ENCODE data around the gene ACOT13. TPM values are rescaled to one million over a fixed set of nuclear protein-coding genes. Genes with fewer than 3 reads are reported as not detected.
"Not testable (repeated sequence)": the region's sequence is repeated elsewhere in the genome, so short reads cannot be mapped to it uniquely, and the experiment has no call there.

ACOT13 gene
- total RNA-seq, 2 experiments from 2014 or later: 1.5 TPM

DNA sequence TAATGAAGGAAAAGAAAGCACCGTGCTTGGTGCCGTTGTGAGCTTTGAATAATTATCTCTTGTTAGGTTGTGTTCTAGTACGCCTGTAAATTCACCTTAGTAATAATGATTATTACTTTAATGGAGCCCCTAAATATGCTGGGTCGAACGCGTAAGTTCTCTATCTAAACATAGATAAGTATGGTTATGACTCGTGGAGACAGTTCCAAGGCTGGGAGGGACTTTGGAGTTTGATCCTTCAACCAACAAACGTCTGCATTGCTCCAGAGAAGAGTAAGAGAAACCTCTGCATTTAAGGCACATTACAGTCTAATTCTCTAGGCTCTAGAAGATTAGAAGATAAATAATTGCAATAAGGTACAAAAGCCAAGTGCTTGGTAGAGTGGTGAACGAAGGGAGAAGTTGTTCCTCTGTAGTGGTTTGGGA lies 514 bp downstream of the ACOT13 start:
- Mint-ChIP-seq H3K9me3 (no peaks in the 10 kb centered on the region), H3K36me3 (ENCODE audit: low read depth) (peaks cover 65% of the 10 kb centered on the region), H3K4me3 (peak overlapping the region; percentile 100), H3K27me3 (no peaks in the 10 kb centered on the region), H3K4me1 (ENCODE audit: low read depth) (peaks cover 43% of the 10 kb centered on the region), H3K27ac (peak overlapping the region; percentile 97)
- no peak for DNase-seq
- ChIA-PET POLR2A (interaction anchor here (0.7 to 3.5 kb wide), 19 partner anchors 16 to 470 kb away, joined by 3 to 42 read pairs (median 4); partner anchors contain the start of genes ALDH5A1, C6orf62, GMNN and KIAA0319), CTCF (interaction anchor here (1.0 to 4.8 kb wide), 17 partner anchors 11 to 172 kb away, joined by 3 to 21 read pairs (median 5); partner anchors contain the start of genes ALDH5A1, C6orf62 and KIAA0319)
- H3K4me1 ChIP-seq (ENCODE audit: insufficient read depth, low read length): peaks cover 33% of the 10 kb centered on the region
- no peaks in the 10 kb centered on the region for H3K27me3 ChIP-seq (ENCODE audit: control insufficient read depth in 1 of 2, insufficient read depth in 2 of 2, low read length in 2 of 2)
- peak overlapping the region; percentile 62 to 83 for H3K27ac ChIP-seq (ENCODE audit: low read depth in 1 of 2, low read length in 2 of 2)
- peak overlapping the region; percentile 96 for H3K4me3 ChIP-seq (ENCODE audit: low read length)
- intact Hi-C loops (cut with DNase I, micrococcal nuclease): loop anchor here (1.0 to 5.0 kb wide), 3 partner anchors 21 to 105 kb away; partner anchors contain the start of genes KIAA0319 (in 2 of the 2) and GMNN (in 1 of the 2)
- no peak for ATAC-seq (ENCODE audit: poor library complexity)
- TF ChIP-seq CTCF (IDR thresholded peaks at IDR 0.05): no peak
- H3K9me3 ChIP-seq (ENCODE audit: control insufficient read depth in 1 of 2, insufficient read depth in 1 of 2, low read length in 2 of 2): no peaks in the 10 kb centered on the region
- peaks cover 30% of the 10 kb centered on the region for H3K36me3 ChIP-seq (ENCODE audit: insufficient read depth, low read length)

DNA sequence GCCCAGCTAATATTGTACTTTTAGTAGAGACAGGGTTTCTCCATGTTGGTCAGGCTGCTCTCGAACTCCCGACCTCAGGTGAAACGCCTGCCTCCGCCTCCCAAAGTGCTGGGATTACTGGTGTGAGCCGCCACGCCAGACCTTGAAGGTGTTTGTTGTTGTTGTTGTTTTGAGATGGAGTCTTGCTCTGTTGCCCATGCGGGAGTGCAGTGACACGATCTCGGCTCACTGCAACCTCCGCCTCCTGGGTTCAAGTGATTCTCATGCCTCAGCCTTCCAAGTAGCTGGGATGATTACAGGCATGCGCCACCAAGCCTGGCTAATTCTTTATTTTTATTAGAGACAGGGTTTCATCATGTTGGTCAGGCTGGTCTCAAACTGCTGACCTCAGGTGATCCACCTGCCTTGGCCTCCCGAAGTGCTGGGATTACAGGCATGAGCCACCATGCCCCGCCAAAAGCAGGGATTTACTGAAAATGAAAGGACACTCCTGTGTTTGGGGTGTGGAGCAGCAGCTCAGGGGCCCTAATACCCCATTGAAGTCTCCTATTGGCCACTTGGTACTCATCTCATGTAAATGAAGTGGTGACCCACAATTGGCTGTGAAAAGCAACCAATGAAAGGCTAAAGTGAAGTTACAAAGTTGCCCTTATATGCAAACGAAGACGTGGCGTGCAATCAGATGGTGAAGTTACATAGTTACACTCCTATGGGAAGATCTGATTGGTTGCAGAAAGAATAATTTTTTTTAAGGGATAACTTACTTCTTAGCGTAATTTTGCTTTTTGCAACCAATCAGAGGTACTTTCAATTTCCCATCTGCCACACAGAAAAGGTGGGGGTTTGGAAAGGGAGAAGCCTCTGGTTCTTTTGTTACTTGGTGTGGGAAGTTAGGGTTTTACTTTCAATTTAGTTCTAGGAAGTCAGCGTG lies 1.5 kb downstream of the ACOT13 start:
- not testable (repeated sequence) for H3K27ac Mint-ChIP-seq; ATAC-seq (ENCODE audit: poor library complexity); H3K4me3 ChIP-seq (ENCODE audit: low read length); H3K27ac ChIP-seq (ENCODE audit: low read depth in 1 of 2, low read length in 2 of 2); H3K9me3 ChIP-seq (ENCODE audit: control insufficient read depth in 1 of 2, insufficient read depth in 1 of 2, low read length in 2 of 2); H3K27me3 Mint-ChIP-seq; H3K27me3 ChIP-seq (ENCODE audit: control insufficient read depth in 1 of 2, insufficient read depth in 2 of 2, low read length in 2 of 2); H3K9me3 Mint-ChIP-seq
- H3K4me1 ChIP-seq (ENCODE audit: insufficient read depth, low read length): peaks cover 33% of the 10 kb centered on the region
- peak in 1 of 14 experiments; percentile 37 for DNase-seq
- peaks cover 43% of the 10 kb centered on the region for H3K4me1 Mint-ChIP-seq (ENCODE audit: low read depth)
- H3K36me3 Mint-ChIP-seq (ENCODE audit: low read depth): peaks cover 60% of the 10 kb centered on the region
- H3K36me3 ChIP-seq (ENCODE audit: insufficient read depth, low read length): peaks cover 21% of the 10 kb centered on the region
- ChIA-PET POLR2A (interaction anchor here (0.8 kb wide), 1 partner anchor 53 kb away, joined by 3 read pairs; no protein-coding TSS in a partner anchor), CTCF (interaction anchor here (1.7 to 4.8 kb wide), 2 partner anchors 12 to 87 kb away, joined by 3 to 21 read pairs; no protein-coding TSS in a partner anchor)
- peak overlapping the region; percentile 39 for H3K4me3 Mint-ChIP-seq
- intact Hi-C loops (cut with DNase I, micrococcal nuclease): loop anchor here in 1 of 2 experiments (1.0 to 5.0 kb wide), 2 partner anchors 52 to 104 kb away; partner anchors contain the start of gene GMNN

GRCh38 chr6:24668997-24669361 lies 2.1 kb downstream of the ACOT13 start:
- H3K9me3 Mint-ChIP-seq: no peaks in the 10 kb centered on the region
- peaks cover 54% of the 10 kb centered on the region for H3K36me3 Mint-ChIP-seq (ENCODE audit: low read depth)
- H3K36me3 ChIP-seq (ENCODE audit: insufficient read depth, low read length): peaks cover 15% of the 10 kb centered on the region
- intact Hi-C loops (cut with DNase I, micrococcal nuclease): loop anchor here in 1 of 2 experiments (1.0 to 5.0 kb wide), 2 partner anchors 51 to 103 kb away; partner anchors contain the start of gene GMNN
- no peak overlapping the region for H3K27ac ChIP-seq (ENCODE audit: low read depth in 1 of 2, low read length in 2 of 2)
- no peaks in the 10 kb centered on the region for H3K27me3 ChIP-seq (ENCODE audit: control insufficient read depth in 1 of 2, insufficient read depth in 2 of 2, low read length in 2 of 2)
- peaks cover 0 to 2% of the 10 kb centered on the region in 2 experiments for H3K9me3 ChIP-seq (ENCODE audit: control insufficient read depth in 1 of 2, insufficient read depth in 1 of 2, low read length in 2 of 2)
- H3K4me3 ChIP-seq (ENCODE audit: low read length): no peak overlapping the region
- H3K27me3 Mint-ChIP-seq: no peaks in the 10 kb centered on the region
- H3K4me3 Mint-ChIP-seq: peak overlapping the region; percentile 39
- TF ChIP-seq CTCF (IDR thresholded peaks at IDR 0.05): no peak
- ATAC-seq (ENCODE audit: poor library complexity) (no peak), DNase-seq (no peak)
- no peak overlapping the region for H3K27ac Mint-ChIP-seq
- ChIA-PET POLR2A (interaction anchor here (0.7 to 0.8 kb wide), 2 partner anchors 53 to 89 kb away, joined by 3 read pairs; no protein-coding TSS in a partner anchor), CTCF (interaction anchor here (4.8 kb wide), 1 partner anchor 88 kb away, joined by 21 read pairs; no protein-coding TSS in a partner anchor)
- H3K4me1 ChIP-seq (ENCODE audit: insufficient read depth, low read length): peaks cover 33% of the 10 kb centered on the region
- H3K4me1 Mint-ChIP-seq (ENCODE audit: low read depth): peaks cover 36% of the 10 kb centered on the region

- H3K27me3 ChIP-seq (ENCODE audit: control insufficient read depth in 1 of 2, insufficient read depth in 2 of 2, low read length in 2 of 2); DNase-seq; H3K27ac Mint-ChIP-seq; H3K36me3 ChIP-seq (ENCODE audit: insufficient read depth, low read length); H3K27me3 Mint-ChIP-seq; H3K4me3 Mint-ChIP-seq; ATAC-seq (ENCODE audit: poor library complexity); H3K4me3 ChIP-seq (ENCODE audit: low read length); CTCF ChIA-PET; H3K9me3 ChIP-seq (ENCODE audit: control insufficient read depth in 1 of 2, insufficient read depth in 1 of 2, low read length in 2 of 2); H3K27ac ChIP-seq (ENCODE audit: low read depth in 1 of 2, low read length in 2 of 2); intact Hi-C loops (cut with DNase I, micrococcal nuclease); H3K9me3 Mint-ChIP-seq; POLR2A ChIA-PET: not testable (repeated sequence)
- H3K36me3 Mint-ChIP-seq (ENCODE audit: low read depth): peaks cover 41% of the 10 kb centered on the region
- H3K4me1 Mint-ChIP-seq (ENCODE audit: low read depth): peaks cover 23% of the 10 kb centered on the region
- peaks cover 24% of the 10 kb centered on the region for H3K4me1 ChIP-seq (ENCODE audit: insufficient read depth, low read length)
Measured at GRCh38 chr6:24670492-24670891, 3.6 kb downstream of the ACOT13 start.

DNA sequence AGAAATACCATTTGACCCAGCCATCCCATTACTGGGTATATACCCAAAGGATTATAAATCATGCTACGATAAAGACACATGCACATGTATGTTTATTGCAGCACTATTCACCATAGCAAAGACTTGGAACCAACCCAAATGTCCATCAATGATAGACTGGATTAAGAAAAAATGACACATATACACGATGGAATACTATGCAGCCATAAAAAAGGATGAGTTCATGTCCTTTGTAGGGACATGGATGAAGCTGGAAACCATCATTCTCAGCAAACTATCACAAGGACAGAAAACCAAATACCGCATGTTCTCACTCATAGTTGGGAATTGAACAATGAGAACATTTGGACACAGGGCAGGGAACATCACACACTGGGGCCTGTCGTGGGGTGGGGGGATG lies 4.2 kb downstream of the ACOT13 start:
- H3K36me3 ChIP-seq (ENCODE audit: insufficient read depth, low read length); CTCF ChIA-PET; H3K27ac Mint-ChIP-seq; POLR2A ChIA-PET; H3K4me3 Mint-ChIP-seq; ATAC-seq (ENCODE audit: poor library complexity); DNase-seq; H3K9me3 Mint-ChIP-seq; intact Hi-C loops (cut with DNase I, micrococcal nuclease); H3K27me3 ChIP-seq (ENCODE audit: control insufficient read depth in 1 of 2, insufficient read depth in 2 of 2, low read length in 2 of 2); H3K27me3 Mint-ChIP-seq; H3K9me3 ChIP-seq (ENCODE audit: control insufficient read depth in 1 of 2, insufficient read depth in 1 of 2, low read length in 2 of 2); H3K27ac ChIP-seq (ENCODE audit: low read depth in 1 of 2, low read length in 2 of 2); H3K4me3 ChIP-seq (ENCODE audit: low read length): not testable (repeated sequence)
- peaks cover 35% of the 10 kb centered on the region for H3K36me3 Mint-ChIP-seq (ENCODE audit: low read depth)
- peaks cover 17% of the 10 kb centered on the region for H3K4me1 Mint-ChIP-seq (ENCODE audit: low read depth)
- H3K4me1 ChIP-seq (ENCODE audit: insufficient read depth, low read length): peaks cover 18% of the 10 kb centered on the region
